ENCODE data around the gene BRPF1. TPM values are rescaled to one million over a fixed set of nuclear protein-coding genes. Genes with fewer than 3 reads are reported as not detected.
A peak's percentile ranks its signal among the peaks of the same experiment; 100 is the strongest.
"Not testable (repeated sequence)": the region's sequence is repeated elsewhere in the genome, so short reads cannot be mapped to it uniquely, and the experiment has no call there.

BRPF1 gene
- total RNA-seq, 1 donor from 2014 or later: 18.7 TPM

- DNase-seq (ENCODE audit: low read depth in 2 of 2): no peak
Observed at GRCh38 chr3:9769012-9769411, 37.5 kb downstream of the BRPF1 start.

- DNase-seq (ENCODE audit: low read depth in 2 of 2): peak; percentile 64 to 76
Observed at GRCh38 chr3:9769426-9770275, 38.1 kb downstream of the BRPF1 start, which contains the start of gene CAMK1. Gene CAMK1 (minus strand): TSS chr3:9769947. CDS start chr3:9767749, 2,198 bp downstream.

GRCh38 chr3:9770276-9770812, 38.8 kb downstream of the BRPF1 start:
- no peak for DNase-seq (ENCODE audit: low read depth in 2 of 2)

GRCh38 chr3:9771007-9771406, 39.5 kb downstream of the BRPF1 start:
- not testable (repeated sequence) for DNase-seq (ENCODE audit: low read depth in 2 of 2)

- DNase-seq (ENCODE audit: low read depth in 2 of 2): no peak
Observed at GRCh38 chr3:9776896-9777693, 45.6 kb downstream of the BRPF1 start.

- DNase-seq (ENCODE audit: low read depth in 2 of 2): no peak
Observed at GRCh38 chr3:9777694-9778021, 46.1 kb downstream of the BRPF1 start.

- no peak for DNase-seq (ENCODE audit: low read depth in 2 of 2)
Observed at GRCh38 chr3:9778143-9779074, 46.9 kb downstream of the BRPF1 start.

GRCh38 chr3:9779075-9779593, 47.6 kb downstream of the BRPF1 start:
- no peak for DNase-seq (ENCODE audit: low read depth in 2 of 2)

GRCh38 chr3:9779721-9780457, 48.4 kb downstream of the BRPF1 start:
- DNase-seq (ENCODE audit: low read depth in 2 of 2): no peak

- DNase-seq (ENCODE audit: low read depth in 2 of 2): no peak
Observed at GRCh38 chr3:9780458-9780812, 48.9 kb downstream of the BRPF1 start.

GRCh38 chr3:9780910-9781309, 49.4 kb downstream of the BRPF1 start:
- DNase-seq (ENCODE audit: low read depth in 2 of 2): no peak

GRCh38 chr3:9781551-9781950, 50.0 kb downstream of the BRPF1 start:
- DNase-seq (ENCODE audit: low read depth in 2 of 2): no peak

GRCh38 chr3:9781978-9782603, 50.6 kb downstream of the BRPF1 start:
- DNase-seq (ENCODE audit: low read depth in 2 of 2): no peak

- no peak for DNase-seq (ENCODE audit: low read depth in 2 of 2)
Observed at GRCh38 chr3:9782770-9783169, 51.2 kb downstream of the BRPF1 start.

- DNase-seq (ENCODE audit: low read depth in 2 of 2): no peak
Observed at GRCh38 chr3:9783954-9784353, 52.4 kb downstream of the BRPF1 start.

GRCh38 chr3:9784965-9785364, 53.4 kb downstream of the BRPF1 start:
- no peak for DNase-seq (ENCODE audit: low read depth in 2 of 2)

GRCh38 chr3:9785602-9786001, 54.1 kb downstream of the BRPF1 start:
- DNase-seq (ENCODE audit: low read depth in 2 of 2): no peak

GRCh38 chr3:9786209-9786739, 54.7 kb downstream of the BRPF1 start:
- no peak for DNase-seq (ENCODE audit: low read depth in 2 of 2)

GRCh38 chr3:9786825-9787669, 55.5 kb downstream of the BRPF1 start:
- no peak for DNase-seq (ENCODE audit: low read depth in 2 of 2)
